DND-41 (cell line): ENCODE results near the gene BAZ1A.
"Not testable (repeated sequence)": the region's sequence is repeated elsewhere in the genome, so short reads cannot be mapped to it uniquely, and the experiment has no call there.

Experiments used
- EZH2 ChIP-seq: IDR thresholded peaks from 3 replicates; pipeline ENCODE4 v1.6.1; 2012; ENCODE audit warnings: borderline replicate concordance, low read depth, mild to moderate bottlenecking, moderate library complexity, low read length, inconsistent platforms; ENCODE audit not compliant: severe bottlenecking
- TF ChIP-seq, protein P1 (sequence below): IDR thresholded peaks from 2 replicates; pipeline ENCODE4 v1.5.1; 2012; ENCODE audit warnings: borderline replicate concordance, low read length, moderate library complexity, mild to moderate bottlenecking; ENCODE audit not compliant: poor library complexity, severe bottlenecking; ENCODE audit errors: extremely low read depth

DNA sequence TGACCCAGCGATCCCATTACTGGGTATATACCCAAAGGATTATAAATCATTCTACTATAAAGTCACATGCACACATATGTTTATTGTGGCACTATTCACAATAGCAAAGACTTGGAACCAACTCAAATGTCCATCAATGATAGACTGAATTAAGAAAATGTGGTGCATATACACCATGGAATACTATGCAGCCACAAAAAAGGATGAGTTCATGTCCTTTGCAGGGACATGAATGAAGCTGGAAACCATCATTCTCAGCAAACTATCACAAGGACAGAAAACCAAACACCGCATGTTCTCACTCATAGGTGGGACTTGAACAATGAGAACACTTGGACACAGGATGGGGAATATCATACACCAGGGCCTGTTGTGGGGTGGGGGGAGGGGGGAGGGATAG, 76.3 kb downstream of the BAZ1A start:
- TF ChIP-seq, protein P1, sequence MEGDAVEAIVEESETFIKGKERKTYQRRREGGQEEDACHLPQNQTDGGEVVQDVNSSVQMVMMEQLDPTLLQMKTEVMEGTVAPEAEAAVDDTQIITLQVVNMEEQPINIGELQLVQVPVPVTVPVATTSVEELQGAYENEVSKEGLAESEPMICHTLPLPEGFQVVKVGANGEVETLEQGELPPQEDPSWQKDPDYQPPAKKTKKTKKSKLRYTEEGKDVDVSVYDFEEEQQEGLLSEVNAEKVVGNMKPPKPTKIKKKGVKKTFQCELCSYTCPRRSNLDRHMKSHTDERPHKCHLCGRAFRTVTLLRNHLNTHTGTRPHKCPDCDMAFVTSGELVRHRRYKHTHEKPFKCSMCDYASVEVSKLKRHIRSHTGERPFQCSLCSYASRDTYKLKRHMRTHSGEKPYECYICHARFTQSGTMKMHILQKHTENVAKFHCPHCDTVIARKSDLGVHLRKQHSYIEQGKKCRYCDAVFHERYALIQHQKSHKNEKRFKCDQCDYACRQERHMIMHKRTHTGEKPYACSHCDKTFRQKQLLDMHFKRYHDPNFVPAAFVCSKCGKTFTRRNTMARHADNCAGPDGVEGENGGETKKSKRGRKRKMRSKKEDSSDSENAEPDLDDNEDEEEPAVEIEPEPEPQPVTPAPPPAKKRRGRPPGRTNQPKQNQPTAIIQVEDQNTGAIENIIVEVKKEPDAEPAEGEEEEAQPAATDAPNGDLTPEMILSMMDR: not testable (repeated sequence)
- TF ChIP-seq EZH2: not testable (repeated sequence)
